Duodenal mucosa (tissue), 2 donors: ENCODE measurements around the gene AGPAT4.

Experiments
- H3K27ac ChIP-seq: one replicate; pipeline ENCODE4 v1.7.0; 2013; ENCODE audit warnings: low read depth, low read length
- H3K27me3 ChIP-seq, 2 donors: one replicate each; pipeline ENCODE4 v1.7.0; 2013; ENCODE audit warnings: low read length in 2 of 2, control low read depth in 1 of 2; ENCODE audit not compliant: insufficient read depth in 2 of 2, control insufficient read depth in 1 of 2
- H3K36me3 ChIP-seq, 2 donors: one replicate each; pipeline ENCODE4 v1.7.0; 2013; ENCODE audit warnings: low read length in 2 of 2, control low read depth in 1 of 2; ENCODE audit not compliant: insufficient read depth in 2 of 2, control insufficient read depth in 1 of 2
- H3K4me1 ChIP-seq, 2 donors: one replicate each; pipeline ENCODE4 v1.7.0; 2013; ENCODE audit warnings: low read length in 2 of 2, control low read depth in 1 of 2; ENCODE audit not compliant: insufficient read depth in 2 of 2, control insufficient read depth in 1 of 2
- H3K4me3 ChIP-seq, 2 donors: one replicate each; pipeline ENCODE4 v1.7.0; 2013; ENCODE audit warnings: low read length in 2 of 2, low read depth in 1 of 2
- H3K9ac ChIP-seq, 2 donors: one replicate each; pipeline ENCODE4 v1.7.0; 2013; ENCODE audit warnings: low read length in 2 of 2, low read depth in 1 of 2
- H3K9me3 ChIP-seq, 2 donors: one replicate each; pipeline ENCODE4 v1.7.0; 2013; ENCODE audit warnings: low read length in 2 of 2, control low read depth in 1 of 2; ENCODE audit not compliant: control insufficient read depth in 1 of 2

Gene AGPAT4

DNA sequence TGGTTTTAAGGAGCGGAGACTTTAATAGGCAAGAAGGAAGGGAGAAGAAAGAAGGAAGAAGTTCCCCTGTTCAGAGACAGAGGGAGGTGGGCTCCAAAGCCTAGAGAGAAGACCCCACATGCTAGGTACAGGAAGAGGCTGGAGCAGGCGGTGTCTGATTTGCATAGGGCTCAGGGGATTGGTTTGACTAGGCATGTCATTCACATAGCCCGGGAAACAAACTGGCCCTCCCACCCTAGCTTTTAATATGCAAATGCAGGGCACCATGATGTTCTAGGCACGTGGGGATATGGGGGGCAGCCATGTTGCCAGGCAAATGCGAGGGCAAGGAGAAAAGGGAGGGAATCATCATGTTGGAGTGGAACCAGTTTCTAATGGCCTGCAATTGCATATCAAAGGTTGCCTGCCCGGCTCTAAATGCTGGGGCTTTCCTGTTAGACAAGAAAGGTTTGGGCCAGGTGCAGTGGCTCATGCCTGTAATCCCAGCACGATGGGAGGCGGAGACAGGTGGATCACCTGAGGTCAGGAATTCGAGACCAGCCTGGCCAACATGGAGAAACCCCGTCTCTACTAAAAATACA is 34.3 kb upstream of the AGPAT4 start:
- Histone ChIP-seq H3K4me3 (no peak overlapping the region), H3K36me3 (no peaks in the 10 kb centered on the region), H3K9ac (no peak overlapping the region), H3K27ac (no peak overlapping the region), H3K9me3 (no peaks in the 10 kb centered on the region), H3K4me1 (no peaks in the 10 kb centered on the region), H3K27me3 (no peaks in the 10 kb centered on the region)

DNA sequence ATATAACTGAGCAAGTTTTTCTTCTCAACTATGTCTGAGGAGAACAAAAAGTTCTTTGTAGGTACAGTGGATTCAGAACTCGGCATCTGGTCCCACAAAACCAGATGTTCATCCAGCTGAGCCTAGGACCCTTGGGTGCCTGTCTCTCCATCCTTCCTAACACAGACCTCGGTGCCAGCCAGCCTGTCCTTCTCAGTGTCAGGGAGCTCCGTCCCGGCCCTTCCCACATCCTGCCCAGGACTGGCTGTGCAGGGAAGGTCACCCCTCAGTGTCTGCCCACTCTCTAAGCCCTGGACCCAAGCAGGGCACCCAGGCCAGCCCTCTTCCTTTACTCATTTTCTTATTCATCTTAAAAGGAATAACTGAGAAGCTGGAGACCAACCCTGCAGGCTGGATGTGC is 32.0 kb upstream of the AGPAT4 start:
- H3K27ac ChIP-seq, result no peak overlapping the region
- no peaks in the 10 kb centered on the region for H3K4me1 ChIP-seq
- H3K9ac ChIP-seq, result no peak overlapping the region
- no peaks in the 10 kb centered on the region for H3K36me3 ChIP-seq
- H3K4me3 ChIP-seq, result no peak overlapping the region
- H3K27me3 ChIP-seq, result no peaks in the 10 kb centered on the region
- H3K9me3 ChIP-seq, result no peaks in the 10 kb centered on the region

DNA sequence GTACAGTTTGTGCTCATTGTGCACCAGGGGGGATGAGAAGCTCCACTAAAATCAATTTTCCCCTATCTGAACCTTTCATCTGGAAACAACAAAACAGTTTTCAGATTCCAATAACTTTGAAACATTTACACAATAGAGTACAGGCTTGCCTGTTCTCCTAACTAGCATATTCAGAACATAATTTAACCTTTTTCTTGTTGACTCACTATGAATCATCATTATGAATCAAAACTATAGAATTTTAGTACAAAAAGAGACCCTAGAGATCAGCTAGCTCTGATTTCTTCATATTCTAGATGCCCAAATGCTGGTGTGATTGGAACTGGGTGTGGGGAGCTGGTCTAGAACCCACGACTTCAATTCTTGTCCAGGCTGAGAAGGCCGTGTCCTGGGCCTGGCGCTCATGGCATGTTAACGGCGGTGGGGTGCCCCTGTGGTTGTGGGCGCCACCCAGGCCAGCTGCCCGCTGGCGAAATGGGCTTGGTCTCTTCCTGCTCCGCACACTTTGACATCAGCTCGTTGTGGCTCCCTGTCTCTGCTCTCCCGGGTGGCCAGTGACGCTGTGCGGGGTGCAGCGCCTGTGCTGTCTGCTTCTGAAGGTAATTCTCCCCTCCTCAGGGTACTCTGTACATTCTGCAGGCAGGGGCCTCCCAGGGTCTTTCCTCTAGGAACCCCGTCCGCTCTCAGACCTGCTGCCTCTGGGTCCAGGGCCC is 29.9 kb upstream of the AGPAT4 start:
- Histone ChIP-seq H3K4me1 (no peaks in the 10 kb centered on the region), H3K27me3 (no peaks in the 10 kb centered on the region), H3K9ac (no peak overlapping the region), H3K27ac (no peak overlapping the region), H3K36me3 (no peaks in the 10 kb centered on the region), H3K4me3 (no peak overlapping the region), H3K9me3 (no peaks in the 10 kb centered on the region)

DNA sequence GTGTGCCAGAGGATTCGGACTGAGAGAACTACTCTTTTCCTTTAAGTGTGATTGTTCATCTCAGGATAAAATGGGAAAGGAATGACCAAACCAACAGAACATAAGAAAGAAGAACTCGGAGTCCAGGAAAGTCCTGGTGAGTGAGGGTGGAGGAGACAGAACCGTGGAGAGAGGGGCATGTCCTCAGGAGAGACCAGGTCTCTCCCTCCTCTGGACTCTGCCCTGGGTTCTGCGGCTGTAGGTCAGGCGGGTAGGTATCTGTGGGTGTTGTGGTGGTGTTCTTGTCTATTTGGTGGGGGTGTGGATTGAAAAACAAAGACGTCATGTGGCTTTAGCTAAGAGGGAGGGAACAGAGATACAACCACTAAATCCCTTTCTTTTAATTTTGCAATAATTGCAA is 29.1 kb upstream of the AGPAT4 start:
- Histone ChIP-seq H3K36me3 (no peaks in the 10 kb centered on the region), H3K4me1 (no peaks in the 10 kb centered on the region), H3K4me3 (no peak overlapping the region), H3K27ac (no peak overlapping the region), H3K9ac (no peak overlapping the region), H3K27me3 (no peaks in the 10 kb centered on the region), H3K9me3 (no peaks in the 10 kb centered on the region)

DNA sequence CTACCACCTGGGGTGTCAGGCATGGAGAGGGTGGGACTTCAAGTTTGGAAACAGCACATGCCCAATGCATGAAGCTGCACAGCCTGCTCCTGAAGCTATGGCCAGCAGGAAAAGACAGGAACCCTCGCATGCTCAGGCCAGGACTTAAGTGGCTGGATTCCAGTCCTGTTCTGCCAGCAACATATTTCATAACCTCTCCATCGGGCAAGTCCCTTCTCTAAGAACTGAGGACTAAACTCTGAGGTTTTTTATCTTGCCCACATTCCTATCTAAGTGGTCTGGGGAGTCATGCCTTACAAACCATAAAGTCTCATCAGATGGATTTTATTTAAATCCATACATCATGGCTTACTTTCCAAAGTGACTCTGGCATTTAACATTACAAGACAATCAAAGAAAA is 27.5 kb upstream of the AGPAT4 start:
- Histone ChIP-seq H3K4me1 (no peaks in the 10 kb centered on the region), H3K27me3 (no peaks in the 10 kb centered on the region), H3K9me3 (no peaks in the 10 kb centered on the region), H3K36me3 (no peaks in the 10 kb centered on the region), H3K9ac (no peak overlapping the region), H3K27ac (no peak overlapping the region), H3K4me3 (no peak overlapping the region)

DNA sequence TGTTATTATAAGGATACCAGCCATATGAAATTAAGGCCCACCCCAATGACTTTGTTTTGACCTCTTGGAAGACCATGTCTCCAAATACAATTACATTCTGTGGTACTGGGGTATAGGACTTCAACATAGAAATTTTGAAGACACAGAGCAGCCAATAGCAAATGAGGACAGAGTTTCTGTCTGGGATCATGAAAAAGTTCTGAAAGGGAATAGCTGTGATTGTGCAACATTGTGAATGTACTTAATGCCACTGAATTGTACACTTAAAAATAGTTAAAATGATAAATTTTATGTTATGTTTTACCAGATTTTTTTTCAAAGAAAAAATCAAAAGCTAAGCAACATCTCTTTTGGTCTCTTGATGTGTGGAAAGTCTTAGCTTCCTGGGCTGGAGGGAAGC is 27.0 kb upstream of the AGPAT4 start:
- Histone ChIP-seq H3K9ac (no peak overlapping the region), H3K9me3 (no peaks in the 10 kb centered on the region), H3K4me1 (no peaks in the 10 kb centered on the region)

DNA sequence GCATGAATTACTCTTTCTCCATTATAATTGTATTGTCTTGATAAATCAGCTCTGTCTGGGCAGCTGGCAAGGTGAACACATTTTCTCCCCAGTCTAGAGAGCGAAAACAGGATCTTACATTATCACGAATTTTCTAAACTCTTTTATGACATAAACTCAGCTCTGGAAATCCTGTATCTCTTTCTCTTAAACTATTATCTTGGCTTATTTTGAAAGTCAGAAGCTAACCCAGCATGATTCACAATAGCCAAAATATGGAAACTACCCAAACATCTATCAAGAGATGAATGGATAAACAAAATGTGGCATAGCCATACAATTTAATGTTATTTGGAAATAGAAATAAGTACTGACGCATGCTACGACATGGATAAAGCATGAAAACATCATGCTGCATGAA is 25.9 kb upstream of the AGPAT4 start:
- Histone ChIP-seq H3K27ac (no peak overlapping the region), H3K36me3 (no peaks in the 10 kb centered on the region), H3K4me3 (no peak overlapping the region), H3K4me1 (no peaks in the 10 kb centered on the region), H3K9ac (no peak overlapping the region), H3K27me3 (no peaks in the 10 kb centered on the region), H3K9me3 (no peaks in the 10 kb centered on the region)

More for the DNA sequence above, 27.0 kb upstream of the AGPAT4 start:
- Histone ChIP-seq H3K27ac (no peak overlapping the region), H3K27me3 (no peaks in the 10 kb centered on the region), H3K4me3 (no peak overlapping the region), H3K36me3 (no peaks in the 10 kb centered on the region)

DNA sequence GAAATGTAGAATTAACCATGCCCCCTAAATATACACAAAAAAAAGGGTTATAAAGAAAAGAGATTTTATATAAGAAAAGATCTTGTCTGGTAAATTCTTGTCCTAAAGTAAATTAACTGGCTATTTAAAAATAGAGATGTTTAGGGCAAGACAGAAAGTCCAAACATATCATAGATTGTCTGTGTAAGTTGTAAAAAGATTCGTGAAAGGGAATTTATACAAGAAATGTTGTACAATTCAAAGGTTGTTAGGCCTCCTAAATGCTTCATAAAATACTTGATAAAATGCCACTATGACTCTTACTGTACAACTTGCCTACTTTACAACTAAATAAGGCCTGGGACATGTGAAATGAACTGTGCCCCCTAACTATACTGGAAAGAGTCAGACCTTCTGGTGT is 21.9 kb upstream of the AGPAT4 start:
- H3K9me3 ChIP-seq, result no peaks in the 10 kb centered on the region
- no peaks in the 10 kb centered on the region for H3K36me3 ChIP-seq
- H3K9ac ChIP-seq, result no peak overlapping the region
- no peaks in the 10 kb centered on the region for H3K4me1 ChIP-seq
- no peaks in the 10 kb centered on the region for H3K27me3 ChIP-seq
- no peak overlapping the region for H3K27ac ChIP-seq
- H3K4me3 ChIP-seq, result no peak overlapping the region

DNA sequence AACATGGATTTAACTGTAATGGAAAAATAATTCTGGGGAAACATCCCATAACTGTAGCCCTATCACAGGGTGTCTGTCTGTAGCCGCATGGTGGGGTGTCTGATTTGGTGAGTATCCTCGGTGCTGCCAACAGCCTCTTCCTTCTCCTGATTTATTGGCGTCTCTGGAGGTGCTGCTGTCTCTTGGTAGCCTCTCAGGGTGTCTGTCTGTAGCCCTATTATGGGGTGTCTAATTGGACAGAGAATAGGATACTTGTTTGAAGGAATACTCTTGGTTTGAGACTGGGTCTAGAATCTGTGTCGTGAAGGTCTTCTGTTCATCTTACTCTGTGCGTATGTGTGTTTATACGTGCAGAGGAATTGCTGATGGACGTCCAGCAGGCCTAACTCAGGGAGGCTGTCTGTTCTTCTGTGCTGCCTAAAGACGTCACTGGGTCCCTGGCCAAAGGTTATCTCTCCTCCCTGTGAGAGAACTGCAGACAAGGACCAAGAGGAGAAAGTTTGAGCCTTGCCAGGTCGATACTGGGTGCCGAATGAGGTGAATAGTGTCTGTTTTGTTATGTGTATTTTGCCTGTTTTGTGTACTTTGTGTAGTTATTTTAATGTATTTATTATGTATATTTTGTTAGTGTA is 18.9 kb upstream of the AGPAT4 start:
- no peaks in the 10 kb centered on the region for H3K4me1 ChIP-seq
- H3K4me3 ChIP-seq, result no peak overlapping the region
- H3K36me3 ChIP-seq, result no peaks in the 10 kb centered on the region
- no peaks in the 10 kb centered on the region for H3K27me3 ChIP-seq
- H3K9me3 ChIP-seq, result no peaks in the 10 kb centered on the region
- H3K9ac ChIP-seq, result no peak overlapping the region
- H3K27ac ChIP-seq, result no peak overlapping the region

DNA sequence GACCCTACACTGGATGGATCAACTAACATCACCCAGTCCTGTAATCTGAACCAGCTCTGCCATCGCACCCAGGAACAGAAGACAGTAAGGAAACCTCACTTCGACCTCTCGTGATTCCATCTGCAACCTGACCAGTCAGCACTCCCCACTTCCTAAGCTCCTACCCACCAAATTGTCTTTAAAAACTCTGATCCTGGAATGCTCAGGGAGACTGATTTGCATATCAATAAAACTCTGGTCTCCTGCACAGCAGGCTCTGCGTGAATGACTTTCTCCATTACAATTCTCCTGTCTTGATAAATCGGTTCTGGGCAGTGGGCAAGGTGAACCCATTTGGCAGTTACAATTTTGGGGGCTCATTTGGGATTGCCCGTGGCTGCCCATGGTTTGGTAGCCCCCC is 18.3 kb upstream of the AGPAT4 start:
- Histone ChIP-seq H3K27ac (no peak overlapping the region), H3K4me3 (no peak overlapping the region), H3K9ac (no peak overlapping the region), H3K36me3 (no peaks in the 10 kb centered on the region), H3K27me3 (no peaks in the 10 kb centered on the region), H3K9me3 (no peaks in the 10 kb centered on the region), H3K4me1 (no peaks in the 10 kb centered on the region)
